ENCODE results near the gene SLC38A4.

GRCh38 chr12:46744283-46744682 is 81.5 kb downstream of the SLC38A4 start:
- no peak for TF ChIP-seq CTCF (IDR thresholded peaks at IDR 0.05; ENCODE audit: low read length)
- TF ChIP-seq EZH2 (optimal IDR thresholded peaks at IDR 0.05; ENCODE audit: low read depth, low read length) = no peak
- no peak for TF ChIP-seq EZH2phosphoT487 (IDR thresholded peaks at IDR 0.05; ENCODE audit: low read length)
